ELF-1 (cell line): Measurements from ENCODE around the gene MLYCD.

Experiments used
- DNase-seq: peaks from one replicate; pipeline ENCODE4 v3.0.0-alpha.2; 2016; ENCODE audit warnings: low read depth, low spot score

Gene MLYCD

DNA sequence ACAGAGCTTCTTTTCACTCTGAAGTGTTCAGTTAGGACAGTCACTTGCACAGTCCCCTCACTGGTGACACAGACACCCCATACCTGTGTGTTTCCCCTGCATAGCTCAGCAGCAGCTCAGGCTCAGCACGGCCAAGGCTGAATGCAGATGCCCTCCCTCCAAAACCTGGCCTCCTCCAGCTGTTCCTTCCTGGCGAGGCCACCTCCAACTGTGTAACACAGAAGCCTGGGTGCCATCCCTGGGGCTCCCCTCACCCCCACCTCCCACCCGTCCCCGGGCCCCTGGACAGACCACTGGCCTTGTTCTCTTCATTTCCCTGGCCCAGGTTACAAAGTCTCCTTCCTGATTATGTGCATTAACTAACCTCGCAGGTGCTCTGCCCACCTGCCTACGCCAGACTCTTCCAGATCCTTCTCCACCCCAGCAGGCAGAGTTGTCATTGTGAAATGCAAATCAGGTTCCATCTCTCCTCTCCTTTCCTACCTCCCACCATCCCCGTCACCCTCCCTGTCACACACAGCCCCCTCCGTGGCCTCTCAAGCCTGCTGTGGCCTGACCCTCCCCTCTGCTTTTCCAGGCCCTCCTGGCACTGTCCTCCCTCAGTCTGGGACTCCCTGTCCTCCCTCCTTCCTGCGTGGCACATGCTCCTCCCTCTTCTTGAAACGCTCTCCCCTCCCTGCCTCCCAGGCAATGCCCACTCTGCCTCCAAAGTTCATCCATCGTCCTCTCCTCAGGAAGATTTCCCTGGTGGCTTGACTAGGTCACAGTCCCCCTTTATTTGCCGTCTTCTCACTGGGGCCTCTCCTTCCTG lies 26.4 kb downstream of the MLYCD start:
- DNase-seq = no peak

- no peak for DNase-seq
These were observed 27.2 kb downstream of the MLYCD start for GRCh38 chr16:83925957-83926725.

DNA sequence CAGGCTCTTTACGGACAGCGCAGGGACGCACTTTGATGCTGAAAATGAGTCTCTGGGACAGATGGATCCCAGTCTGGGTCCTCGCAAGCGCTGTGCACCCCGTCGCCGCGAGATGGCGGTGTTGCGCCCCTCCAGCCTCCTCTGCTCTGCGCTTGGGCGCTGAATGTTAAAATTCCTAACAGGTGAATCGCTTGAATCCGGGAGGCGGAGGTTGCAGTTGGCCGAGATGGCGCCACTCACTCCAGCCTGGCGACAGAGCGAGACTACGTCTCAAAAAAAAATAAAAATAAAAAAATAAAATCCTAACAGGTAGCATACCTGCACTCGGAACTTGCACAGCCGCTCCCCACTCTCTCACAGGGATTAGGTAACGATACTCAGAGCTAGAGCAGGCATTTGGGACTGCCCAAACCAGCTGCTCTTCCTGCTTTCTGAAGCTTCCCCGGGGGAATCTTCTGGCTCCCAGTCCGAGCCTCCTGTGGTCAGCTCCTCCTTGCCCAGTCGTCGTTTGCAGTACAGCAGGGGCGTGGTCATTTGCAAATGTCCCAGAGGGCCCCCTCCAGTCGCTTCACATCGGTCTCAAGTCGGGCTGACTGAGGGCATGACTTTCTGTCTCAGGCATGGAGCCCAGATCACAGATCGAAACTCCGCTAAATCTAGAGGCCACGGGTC lies 27.9 kb downstream of the MLYCD start:
- DNase-seq = peak; percentile 96

- DNase-seq = no peak
These were observed 29.6 kb downstream of the MLYCD start for GRCh38 chr16:83928341-83929055.

DNA sequence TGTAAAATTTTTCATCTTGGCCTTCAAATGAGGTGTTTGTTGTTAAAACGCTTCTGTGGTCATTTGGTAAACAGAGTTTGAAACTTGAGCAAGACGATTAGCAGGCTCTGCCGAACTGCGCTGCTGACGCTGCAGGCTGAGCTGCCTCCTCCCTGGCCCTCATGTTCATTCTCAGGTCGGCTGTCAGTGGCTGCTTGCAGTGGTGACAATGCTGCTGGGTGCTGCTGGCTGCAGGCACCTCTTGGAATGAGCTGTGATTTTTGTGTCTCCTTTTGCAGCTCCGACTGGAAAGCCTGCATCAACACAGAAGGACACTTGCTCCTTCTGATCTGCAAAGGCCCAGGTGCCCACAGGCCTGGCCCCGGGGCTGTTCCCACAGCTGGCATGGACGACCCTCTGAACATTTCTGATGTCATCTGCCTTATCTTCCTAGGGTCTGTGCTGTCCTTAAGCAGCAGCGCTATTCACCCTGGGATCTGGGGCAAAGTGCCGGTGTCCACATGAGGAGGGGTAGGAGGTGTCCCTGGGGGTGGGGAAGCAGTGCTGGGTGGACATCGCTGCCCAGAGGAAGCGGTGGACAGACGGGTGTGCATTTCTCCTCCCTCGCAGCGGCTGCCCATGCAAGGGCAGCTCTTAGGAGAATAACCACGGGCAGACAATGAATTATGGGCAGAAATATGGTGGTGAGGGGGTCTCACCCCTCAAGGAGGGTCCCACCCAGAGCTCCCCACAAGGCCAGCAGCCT lies 31.1 kb downstream of the MLYCD start:
- DNase-seq = no peak

- no peak for DNase-seq
These were observed 32.0 kb downstream of the MLYCD start for GRCh38 chr16:83930730-83931500.

DNA sequence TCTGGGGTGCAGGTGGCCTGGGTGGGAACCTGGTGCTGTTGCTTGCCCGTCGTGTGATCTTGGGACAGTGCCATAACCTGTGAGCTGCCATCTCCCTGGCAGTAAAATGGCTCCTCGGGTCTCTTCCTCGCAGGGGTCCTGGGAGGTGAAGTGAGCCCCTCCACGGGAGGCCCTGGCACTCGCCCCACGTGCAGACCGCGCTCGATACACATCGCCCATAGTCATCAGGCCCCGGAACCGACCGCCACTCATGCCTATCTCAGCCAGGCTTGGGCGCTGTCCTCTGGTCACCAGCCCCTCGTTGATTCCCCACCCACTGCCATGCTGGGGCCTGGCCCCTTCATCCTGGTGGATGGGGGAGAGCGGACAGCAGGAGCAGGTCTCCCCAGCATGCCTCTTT lies 32.6 kb downstream of the MLYCD start:
- DNase-seq = no peak

- no peak for DNase-seq
These were observed 33.4 kb downstream of the MLYCD start for GRCh38 chr16:83932304-83932703.

GRCh38 chr16:83932955-83933673 lies 34.2 kb downstream of the MLYCD start:
- DNase-seq = no peak

- no peak for DNase-seq
These were observed 35.2 kb downstream of the MLYCD start for GRCh38 chr16:83933885-83934683.

DNA sequence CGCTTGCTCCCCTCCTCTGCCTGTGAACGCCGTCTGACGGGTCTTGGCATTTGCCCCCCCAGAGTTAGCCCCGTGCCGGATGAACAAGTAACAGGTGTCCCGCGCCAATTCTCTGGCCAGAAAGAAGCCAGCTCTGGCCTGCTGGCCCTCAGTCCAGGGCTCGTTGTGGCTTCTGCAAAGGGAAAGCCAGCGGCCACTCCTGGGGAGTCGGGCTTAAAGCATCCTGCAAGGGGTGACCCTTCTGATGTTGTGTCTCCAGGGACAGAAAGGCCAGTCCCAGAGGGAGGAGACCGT lies 35.7 kb downstream of the MLYCD start:
- no peak for DNase-seq

GRCh38 chr16:83935005-83935857 lies 36.3 kb downstream of the MLYCD start:
- DNase-seq = no peak

DNA sequence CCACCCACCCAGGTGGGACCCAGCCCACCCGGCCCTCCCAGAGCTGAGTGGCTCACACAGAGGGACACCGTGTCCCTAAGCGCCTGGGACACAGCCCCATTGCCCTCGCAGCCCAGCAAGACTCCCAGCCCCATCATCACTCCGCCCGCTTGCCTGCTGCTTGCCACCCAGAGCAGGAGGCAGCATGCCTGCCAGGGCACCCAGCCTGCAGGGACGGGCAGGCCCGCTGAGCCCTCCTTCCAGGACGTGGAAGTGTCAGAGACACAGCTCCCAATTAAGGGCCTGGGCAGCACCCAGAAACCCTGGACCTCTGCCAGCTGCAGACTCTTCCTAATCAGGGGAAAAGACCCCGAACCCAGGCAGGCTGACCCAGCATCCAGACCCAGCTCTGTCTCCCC lies 36.9 kb downstream of the MLYCD start:
- no peak for DNase-seq

DNA sequence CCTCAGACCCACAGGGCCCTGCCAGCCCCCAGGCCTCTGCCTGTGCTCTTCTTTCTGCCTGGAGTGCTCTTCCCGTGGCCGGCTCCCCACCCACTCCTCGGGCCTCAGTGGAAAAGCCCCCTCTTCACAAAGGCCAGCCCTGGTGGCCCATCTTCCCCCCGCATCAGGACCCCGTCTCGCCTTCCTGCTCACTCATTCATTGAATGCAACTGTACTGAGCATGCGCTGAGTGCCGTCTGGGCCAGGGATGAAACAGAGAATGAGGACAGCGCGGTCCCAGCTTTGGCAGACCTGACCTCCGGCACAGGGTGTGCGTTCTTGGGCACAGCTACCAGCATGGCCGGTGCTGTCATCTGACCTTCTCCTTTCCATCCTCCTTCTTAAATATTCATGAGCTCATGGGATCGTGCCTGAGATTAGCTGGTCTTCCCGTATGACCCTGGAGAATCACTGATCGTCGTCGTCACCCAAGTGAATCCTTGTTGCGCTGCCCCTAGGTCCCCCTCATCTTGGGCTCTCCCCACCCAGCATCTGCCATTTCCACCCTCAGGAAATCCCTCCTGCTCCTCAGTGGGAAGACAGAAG lies 37.8 kb downstream of the MLYCD start:
- DNase-seq = no peak

GRCh38 chr16:83937267-83937666 lies 38.4 kb downstream of the MLYCD start:
- DNase-seq = no peak

DNA sequence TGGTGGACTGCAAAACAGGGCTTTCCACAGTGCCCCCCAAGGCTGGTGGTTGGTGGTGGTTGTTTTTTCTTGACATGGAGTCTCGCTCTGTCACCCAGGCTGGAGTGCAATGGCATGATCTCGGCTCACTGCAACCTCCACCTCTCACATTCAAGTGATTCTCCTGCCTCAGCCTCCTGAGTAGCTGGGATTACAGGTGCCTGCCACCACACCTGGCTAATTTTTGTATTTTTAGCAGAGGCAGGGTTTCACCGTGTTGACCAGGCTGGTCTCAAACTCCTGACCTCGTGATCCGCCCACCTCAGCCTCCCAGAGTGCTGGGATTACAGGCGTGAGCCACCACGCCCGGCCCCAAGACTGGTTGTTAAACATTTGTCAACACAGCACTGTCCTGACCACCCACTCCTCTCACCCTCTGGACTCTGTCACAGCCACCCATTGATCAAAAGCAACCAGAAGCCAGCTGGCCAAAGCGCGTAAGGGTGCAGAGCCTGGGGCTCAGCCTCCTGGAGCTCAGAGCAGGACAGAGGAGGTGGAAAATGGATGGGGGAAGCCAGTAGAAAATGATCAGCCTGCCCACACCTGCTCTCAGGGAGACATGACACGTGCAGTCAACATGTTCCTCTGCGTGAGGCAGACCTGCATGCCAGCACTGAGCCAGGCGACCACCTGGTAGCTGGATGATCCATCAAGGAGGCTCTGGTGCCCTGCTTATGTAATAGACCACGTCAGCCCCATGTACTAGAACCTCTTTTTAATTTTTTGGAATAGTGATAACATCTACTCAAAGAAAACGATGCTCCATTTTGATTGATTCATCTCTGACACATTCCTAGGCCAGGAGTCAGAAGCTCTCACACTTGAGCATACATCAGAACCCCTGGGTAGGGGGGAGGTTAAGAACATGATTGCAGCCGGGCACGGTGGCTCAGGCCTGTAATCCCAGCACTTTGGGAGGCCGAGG lies 39.3 kb downstream of the MLYCD start:
- DNase-seq = no peak
